ENCODE results near the gene GMCL1.

DNA sequence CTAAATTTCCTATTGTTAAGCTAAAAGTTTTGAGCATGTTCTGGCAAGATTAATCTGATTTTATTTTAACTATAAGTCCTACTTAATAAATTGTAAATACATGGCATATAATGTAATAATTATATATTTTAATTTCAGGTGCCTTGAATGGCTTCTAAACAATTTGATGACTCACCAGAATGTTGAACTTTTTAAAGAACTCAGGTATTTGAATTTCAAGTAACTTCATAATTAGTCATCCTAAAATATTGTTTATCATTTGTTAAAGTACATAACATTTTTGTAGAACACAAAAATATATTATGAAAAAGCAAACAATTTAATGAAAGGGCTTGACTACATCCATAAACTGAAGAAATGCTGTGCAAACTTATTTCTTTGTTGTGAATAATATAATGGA is 14.5 kb downstream of the GMCL1 start:
- no peak for TF ChIP-seq TAF1 (IDR thresholded peaks at IDR 0.05; ENCODE audit: borderline replicate concordance, low read depth, low read length)
- no peak for TF ChIP-seq POLR2AphosphoS5 (IDR thresholded peaks at IDR 0.05; ENCODE audit: low read depth, low read length)

Measured in GM12892 (cell line).